ENCODE measurements around the gene NEUROD2.
"Not testable (repeated sequence)": the region's sequence is repeated elsewhere in the genome, so short reads cannot be mapped to it uniquely, and the experiment has no call there.

The NEUROD2 gene

GRCh38 chr17:39601758-39602532, 5.8 kb downstream of the NEUROD2 start:
- FAIRE-seq = no peak

DNA sequence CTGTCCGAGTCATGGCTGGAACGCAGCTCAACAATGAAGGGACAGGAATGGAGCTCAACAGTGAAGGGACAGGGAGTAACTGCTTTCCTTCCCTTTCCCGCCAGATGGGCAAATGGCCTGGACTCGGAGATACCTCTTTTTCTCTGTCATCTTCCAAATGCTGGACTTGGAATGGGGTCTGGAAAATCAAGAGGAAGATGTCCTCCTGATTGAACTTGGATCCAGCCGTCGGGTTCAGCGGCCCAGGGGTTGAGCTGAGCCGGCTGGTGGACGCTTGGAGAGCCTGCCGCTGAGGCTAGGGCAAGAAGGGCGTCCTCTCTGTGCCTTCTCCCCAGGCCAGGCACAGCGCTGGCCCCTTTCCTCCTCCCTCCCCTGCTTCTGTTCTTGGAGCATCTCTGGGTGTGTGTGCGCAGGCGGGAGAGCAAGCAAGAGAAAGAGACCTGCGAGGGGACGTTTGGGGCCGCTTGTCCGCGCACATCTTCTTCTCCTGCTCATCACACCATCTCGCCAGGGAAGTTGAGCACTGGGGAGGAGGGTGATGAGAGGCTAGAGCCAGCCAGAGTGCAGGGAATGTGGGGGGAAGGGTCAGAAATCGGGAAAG, 6.6 kb downstream of the NEUROD2 start:
- FAIRE-seq = no peak

GRCh38 chr17:39600288-39600996, 7.3 kb downstream of the NEUROD2 start:
- FAIRE-seq = no peak

DNA sequence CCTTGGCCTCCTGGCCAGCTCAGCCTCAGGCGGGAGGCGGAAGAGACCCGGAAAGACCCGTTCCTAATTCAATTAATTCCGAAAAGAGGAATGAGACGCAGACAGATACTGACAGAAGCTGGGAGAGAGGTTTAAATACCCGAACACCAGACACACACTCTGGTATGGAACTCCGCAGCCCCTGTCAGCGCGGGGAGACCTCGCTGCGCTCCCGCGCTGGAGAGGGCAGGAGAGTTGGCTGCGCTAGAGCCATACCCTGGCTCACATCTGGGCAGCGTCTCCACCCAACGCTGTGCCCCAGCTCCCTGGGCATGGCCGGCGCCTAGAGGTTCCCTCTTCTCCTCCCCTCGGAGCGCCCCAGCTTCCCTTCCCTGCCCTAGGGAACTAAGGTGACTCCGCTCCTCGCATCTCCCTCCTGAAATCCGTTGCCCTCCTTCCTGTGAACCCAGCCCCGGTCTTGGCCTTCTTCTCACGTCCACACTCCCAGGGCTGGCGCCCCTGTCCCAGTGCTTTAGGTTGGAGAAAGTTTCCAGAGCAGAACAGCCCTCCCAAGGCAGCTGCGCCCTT, 8.0 kb downstream of the NEUROD2 start:
- no peak for FAIRE-seq

GRCh38 chr17:39599004-39599664, 8.6 kb downstream of the NEUROD2 start:
- no peak for FAIRE-seq

DNA sequence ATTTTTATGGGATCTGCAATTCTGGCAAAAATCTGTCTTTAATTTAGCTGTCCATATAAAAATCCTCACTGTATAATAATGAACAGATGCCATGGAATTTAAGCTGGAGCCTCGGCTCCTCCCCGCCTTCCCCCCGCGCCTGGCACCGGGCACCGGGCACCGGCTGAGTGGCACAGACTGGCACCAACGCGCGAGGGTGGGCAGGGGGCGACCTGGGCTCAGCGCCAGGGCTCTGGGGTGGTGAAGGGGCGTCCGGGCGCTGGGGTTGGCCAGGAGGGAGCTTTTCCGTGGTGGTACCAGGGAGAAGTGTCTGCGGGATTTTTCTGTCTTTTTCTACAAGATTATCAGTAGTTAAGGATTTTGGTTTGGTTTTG, 9.1 kb downstream of the NEUROD2 start:
- FAIRE-seq = no peak

GRCh38 chr17:39598047-39598481, 9.7 kb downstream of the NEUROD2 start:
- no peak for FAIRE-seq

DNA sequence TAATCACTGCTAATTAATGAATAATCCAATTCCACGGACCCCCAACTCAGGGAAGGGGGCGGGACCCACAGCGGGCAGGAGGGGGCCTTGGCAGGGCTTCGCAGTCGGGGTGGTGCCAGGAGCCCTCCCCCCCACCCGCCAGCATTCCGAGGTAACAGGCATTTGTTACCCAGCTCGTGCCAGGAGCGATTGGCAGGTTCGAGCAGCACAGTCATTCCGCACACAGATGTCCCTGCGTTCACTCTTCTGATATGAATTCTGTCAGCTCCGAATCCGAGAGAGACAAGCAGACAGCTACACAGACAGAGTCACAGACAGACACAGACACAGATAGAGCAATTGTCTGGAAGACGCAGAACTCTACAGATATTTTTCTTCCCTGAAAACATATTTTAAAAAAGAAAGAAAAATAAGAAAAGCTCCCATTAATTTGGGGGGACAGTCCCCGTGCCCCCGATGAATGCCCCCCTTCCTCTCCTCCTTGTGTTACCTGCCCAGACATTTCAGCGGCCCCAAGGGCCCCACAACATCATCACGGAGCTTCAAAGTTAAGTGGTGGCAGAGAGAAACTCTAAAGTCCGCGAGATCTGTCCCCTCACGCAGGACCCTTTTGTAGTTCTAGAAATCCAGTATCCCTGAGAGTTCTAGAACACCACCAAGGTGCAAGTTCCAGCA, 10.2 kb downstream of the NEUROD2 start:
- no peak for FAIRE-seq

- no peak for FAIRE-seq
These were observed 11.0 kb downstream of the NEUROD2 start for GRCh38 chr17:39596543-39597267.

- FAIRE-seq = no peak
These were observed 11.7 kb downstream of the NEUROD2 start for GRCh38 chr17:39595928-39596510.

DNA sequence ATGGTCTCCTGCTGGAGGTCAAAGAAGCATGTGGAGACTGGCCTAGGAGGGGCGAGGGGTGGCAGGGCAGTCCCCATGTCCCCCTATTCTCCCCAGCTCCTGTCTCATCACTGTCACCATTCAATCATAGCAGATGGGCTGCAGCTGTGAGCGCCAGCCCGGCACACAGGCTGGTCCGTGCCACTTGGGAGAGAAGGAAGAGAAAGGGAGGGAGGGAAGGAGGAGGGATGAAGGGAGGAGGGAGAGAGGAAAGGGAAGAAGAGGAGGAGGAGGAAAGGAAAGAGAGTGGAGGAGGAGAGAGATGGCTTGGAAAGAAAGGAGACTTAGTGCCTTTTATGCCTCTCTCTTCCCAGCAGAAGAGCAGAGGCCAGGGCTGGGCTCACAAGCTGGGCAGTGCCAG, 12.4 kb downstream of the NEUROD2 start:
- no peak for FAIRE-seq

GRCh38 chr17:39593371-39593770, 14.3 kb downstream of the NEUROD2 start:
- FAIRE-seq = no peak

GRCh38 chr17:39591958-39592954, 15.5 kb downstream of the NEUROD2 start:
- no peak for FAIRE-seq

GRCh38 chr17:39590180-39590579, 17.5 kb downstream of the NEUROD2 start:
- FAIRE-seq = not testable (repeated sequence)

DNA sequence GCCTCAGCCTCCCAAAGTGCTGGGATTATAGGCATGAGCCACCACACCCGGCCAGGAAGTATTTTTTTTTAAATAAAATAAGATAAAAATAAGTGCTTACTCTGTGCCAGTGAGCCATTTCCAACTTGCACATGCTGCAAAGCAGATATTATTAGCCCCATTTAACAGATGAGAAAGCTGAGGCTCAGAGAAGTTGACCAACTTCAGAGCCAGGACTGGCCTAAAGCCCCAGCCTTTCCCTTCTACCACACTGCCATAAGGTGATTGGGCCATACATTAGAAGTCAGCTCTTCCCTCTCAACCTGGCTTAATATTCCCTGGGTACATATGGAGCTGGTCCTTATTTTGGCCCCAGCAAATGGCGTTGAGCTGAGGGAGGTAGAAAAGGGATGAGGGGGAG, 25.1 kb downstream of the NEUROD2 start:
- FAIRE-seq = no peak

- no peak for FAIRE-seq
These were observed 26.0 kb downstream of the NEUROD2 start for GRCh38 chr17:39581759-39582085.

DNA sequence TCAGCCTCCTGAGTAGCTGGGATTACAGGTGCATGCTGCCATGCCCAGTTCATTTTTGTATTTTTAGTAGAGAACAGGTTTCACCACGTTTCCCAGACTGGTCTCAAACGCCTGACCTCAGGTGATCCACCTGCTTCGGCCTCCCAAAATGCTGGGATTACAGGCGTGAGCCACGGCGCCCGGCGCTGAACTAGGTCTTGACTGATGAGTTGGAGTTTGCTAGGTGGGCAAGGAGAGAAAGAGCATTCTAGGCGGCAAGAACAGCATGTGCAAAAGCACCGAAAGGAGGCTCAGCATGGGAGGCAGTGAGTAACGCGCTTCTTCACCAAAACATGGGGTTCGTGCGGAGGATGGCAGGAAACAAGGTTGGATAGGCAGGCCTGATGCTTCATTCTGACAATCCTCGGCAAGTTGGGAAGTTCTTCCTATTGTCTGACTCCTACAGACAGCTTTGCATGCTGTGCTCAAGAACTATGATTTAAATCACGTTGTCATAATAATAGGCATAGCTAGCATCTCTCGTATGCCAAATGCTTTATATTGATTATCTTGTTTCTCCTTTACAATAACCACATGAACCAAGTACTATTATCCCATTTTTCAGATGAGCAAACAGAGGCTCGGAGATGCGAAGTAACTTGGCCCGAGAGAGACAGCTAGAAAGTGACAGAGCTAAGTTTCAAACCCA, 26.5 kb downstream of the NEUROD2 start:
- FAIRE-seq = no peak

DNA sequence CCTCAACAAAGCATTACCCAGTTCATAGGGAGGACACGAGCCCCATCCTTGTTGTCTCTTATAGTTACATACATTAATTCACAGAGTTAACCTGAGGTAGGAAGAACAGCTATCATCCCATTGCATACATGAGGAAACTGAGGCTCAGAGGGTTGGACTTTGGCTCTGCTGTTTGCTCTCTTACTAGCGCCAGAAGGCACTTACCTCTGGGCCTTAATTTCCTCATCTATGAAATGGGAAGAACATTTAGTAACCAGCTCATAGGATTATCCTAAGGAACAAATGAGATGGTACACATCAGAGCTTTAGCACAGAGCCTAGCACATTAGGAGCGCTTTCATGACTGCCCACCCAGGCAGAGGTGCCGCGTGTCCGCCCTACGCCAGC, 27.6 kb downstream of the NEUROD2 start:
- no peak for FAIRE-seq

- FAIRE-seq = no peak
These were observed 28.2 kb downstream of the NEUROD2 start for GRCh38 chr17:39579318-39580081.

Data from G401.6 (cell line).